Measurements from ENCODE around the gene IGF2.

- TF ChIP-seq CTCF (IDR thresholded peaks at IDR 0.05; ENCODE audit: insufficient read depth, low read depth, low read length) (no peak), EZH2 (IDR thresholded peaks at IDR 0.05; ENCODE audit: insufficient read depth, low read length) (no peak)
These were observed 35.2 kb upstream of the IGF2 start for GRCh38 chr11:2174361-2174760.

All from astrocyte (in vitro differentiated cells and primary cell).